Measurements from ENCODE around the gene POU3F1.

POU3F1 gene

GRCh38 chr1:38088791-38089190 is 42.2 kb upstream of the POU3F1 start:
- no peaks in the 10 kb centered on the region for H3K9me2 ChIP-seq (replicated peaks; ENCODE audit: control insufficient read depth, low read length)
- no peaks in the 10 kb centered on the region for H3K36me3 ChIP-seq (ENCODE audit: control insufficient read depth, low read length)
- H3K27ac ChIP-seq (ENCODE audit: low read depth, low read length) = no peak overlapping the region
- no peak overlapping the region for H3K4me2 ChIP-seq (ENCODE audit: low read length)
- H3K4me1 ChIP-seq (ENCODE audit: control insufficient read depth, low read length) = no peaks in the 10 kb centered on the region
- H4K20me1 ChIP-seq (ENCODE audit: control insufficient read depth, insufficient read depth, low read depth, low read length) = no peaks in the 10 kb centered on the region
- H3K27me3 ChIP-seq (ENCODE audit: control insufficient read depth, low read length) = peaks cover 18% of the 10 kb centered on the region
- TF ChIP-seq EZH2phosphoT487 (IDR thresholded peaks at IDR 0.05; ENCODE audit: borderline replicate concordance, low read length) (no peak), CTCF (IDR thresholded peaks at IDR 0.05; ENCODE audit: low read depth, low read length, poor library complexity, severe bottlenecking) (no peak)
- no peaks in the 10 kb centered on the region for H3K79me2 ChIP-seq (ENCODE audit: control insufficient read depth, low read length)
- no peaks in the 10 kb centered on the region for H3F3A ChIP-seq (ENCODE audit: control insufficient read depth, insufficient read depth)
- H3K9me3 ChIP-seq (ENCODE audit: control insufficient read depth, insufficient read depth, low read length) = no peaks in the 10 kb centered on the region
- H3K4me3 ChIP-seq (ENCODE audit: low read length) = no peak overlapping the region

- Histone ChIP-seq H3K27ac (ENCODE audit: low read depth, low read length) (no peak overlapping the region), H3K4me3 (ENCODE audit: low read length) (no peak overlapping the region), H4K20me1 (ENCODE audit: control insufficient read depth, insufficient read depth, low read depth, low read length) (no peaks in the 10 kb centered on the region), H3K27me3 (ENCODE audit: control insufficient read depth, low read length) (peaks cover 14% of the 10 kb centered on the region), H3F3A (ENCODE audit: control insufficient read depth, insufficient read depth) (no peaks in the 10 kb centered on the region), H3K79me2 (ENCODE audit: control insufficient read depth, low read length) (no peaks in the 10 kb centered on the region), H3K36me3 (ENCODE audit: control insufficient read depth, low read length) (no peaks in the 10 kb centered on the region), H3K9me2 (replicated peaks; ENCODE audit: control insufficient read depth, low read length) (no peaks in the 10 kb centered on the region), H3K9me3 (ENCODE audit: control insufficient read depth, insufficient read depth, low read length) (no peaks in the 10 kb centered on the region), H3K4me1 (ENCODE audit: control insufficient read depth, low read length) (no peaks in the 10 kb centered on the region), H3K4me2 (ENCODE audit: low read length) (no peak overlapping the region)
- TF ChIP-seq EZH2phosphoT487 (IDR thresholded peaks at IDR 0.05; ENCODE audit: borderline replicate concordance, low read length) = no peak
- no peak for TF ChIP-seq CTCF (IDR thresholded peaks at IDR 0.05; ENCODE audit: low read depth, low read length, poor library complexity, severe bottlenecking)
These were observed 41.8 kb upstream of the POU3F1 start for GRCh38 chr1:38088366-38088765.

- TF ChIP-seq EZH2phosphoT487 (IDR thresholded peaks at IDR 0.05; ENCODE audit: borderline replicate concordance, low read length) (no peak), CTCF (IDR thresholded peaks at IDR 0.05; ENCODE audit: low read depth, low read length, poor library complexity, severe bottlenecking) (no peak)
- H3K4me1 ChIP-seq (ENCODE audit: control insufficient read depth, low read length) = no peaks in the 10 kb centered on the region
- no peaks in the 10 kb centered on the region for H3K36me3 ChIP-seq (ENCODE audit: control insufficient read depth, low read length)
- no peak overlapping the region for H3K27ac ChIP-seq (ENCODE audit: low read depth, low read length)
- no peak overlapping the region for H3K4me2 ChIP-seq (ENCODE audit: low read length)
- no peaks in the 10 kb centered on the region for H3K9me3 ChIP-seq (ENCODE audit: control insufficient read depth, insufficient read depth, low read length)
- no peaks in the 10 kb centered on the region for H3K9me2 ChIP-seq (replicated peaks; ENCODE audit: control insufficient read depth, low read length)
- H4K20me1 ChIP-seq (ENCODE audit: control insufficient read depth, insufficient read depth, low read depth, low read length) = no peaks in the 10 kb centered on the region
- peaks cover 8% of the 10 kb centered on the region for H3K27me3 ChIP-seq (ENCODE audit: control insufficient read depth, low read length)
- H3F3A ChIP-seq (ENCODE audit: control insufficient read depth, insufficient read depth) = no peaks in the 10 kb centered on the region
- H3K4me3 ChIP-seq (ENCODE audit: low read length) = no peak overlapping the region
- H3K79me2 ChIP-seq (ENCODE audit: control insufficient read depth, low read length) = no peaks in the 10 kb centered on the region
These were observed 41.1 kb upstream of the POU3F1 start for GRCh38 chr1:38087676-38088075.
